Astrocyte (in vitro differentiated cells and primary cell): ENCODE measurements around the gene SENP8.

Experiments used
- EZH2 ChIP-seq: IDR thresholded peaks from 2 replicates; pipeline ENCODE4 v1.6.1; 2012; ENCODE audit warnings: mild to moderate bottlenecking, low read length, inconsistent platforms; ENCODE audit not compliant: insufficient read depth
- TF ChIP-seq, protein P1 (sequence below): IDR thresholded peaks from 2 replicates; pipeline ENCODE4 v1.5.1; 2011; ENCODE audit warnings: low read depth, mild to moderate bottlenecking, inconsistent platforms, low read length, moderate library complexity; ENCODE audit not compliant: insufficient read depth

DNA sequence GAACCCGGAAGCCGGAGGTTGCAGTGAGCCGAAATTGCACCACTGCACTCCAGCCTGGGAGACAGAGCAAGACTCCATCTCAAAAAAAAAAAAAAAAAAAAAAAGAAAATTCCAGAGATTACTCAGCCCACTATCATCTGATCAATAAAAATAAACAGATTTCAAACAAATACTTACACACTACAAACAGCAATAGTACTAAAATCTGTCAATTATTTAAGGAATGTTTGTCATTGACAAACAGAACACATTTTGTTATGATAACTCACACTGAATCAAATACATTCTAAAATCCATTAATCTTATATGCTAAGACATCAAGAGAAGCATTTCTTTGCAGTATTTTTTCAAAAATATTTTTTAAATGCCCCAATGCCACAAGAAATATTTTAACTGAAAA lies 7.8 kb upstream of the SENP8 start:
- TF ChIP-seq, protein P1, sequence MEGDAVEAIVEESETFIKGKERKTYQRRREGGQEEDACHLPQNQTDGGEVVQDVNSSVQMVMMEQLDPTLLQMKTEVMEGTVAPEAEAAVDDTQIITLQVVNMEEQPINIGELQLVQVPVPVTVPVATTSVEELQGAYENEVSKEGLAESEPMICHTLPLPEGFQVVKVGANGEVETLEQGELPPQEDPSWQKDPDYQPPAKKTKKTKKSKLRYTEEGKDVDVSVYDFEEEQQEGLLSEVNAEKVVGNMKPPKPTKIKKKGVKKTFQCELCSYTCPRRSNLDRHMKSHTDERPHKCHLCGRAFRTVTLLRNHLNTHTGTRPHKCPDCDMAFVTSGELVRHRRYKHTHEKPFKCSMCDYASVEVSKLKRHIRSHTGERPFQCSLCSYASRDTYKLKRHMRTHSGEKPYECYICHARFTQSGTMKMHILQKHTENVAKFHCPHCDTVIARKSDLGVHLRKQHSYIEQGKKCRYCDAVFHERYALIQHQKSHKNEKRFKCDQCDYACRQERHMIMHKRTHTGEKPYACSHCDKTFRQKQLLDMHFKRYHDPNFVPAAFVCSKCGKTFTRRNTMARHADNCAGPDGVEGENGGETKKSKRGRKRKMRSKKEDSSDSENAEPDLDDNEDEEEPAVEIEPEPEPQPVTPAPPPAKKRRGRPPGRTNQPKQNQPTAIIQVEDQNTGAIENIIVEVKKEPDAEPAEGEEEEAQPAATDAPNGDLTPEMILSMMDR, result no peak
- no peak for TF ChIP-seq EZH2
